ENCODE measurements around the gene KCNH1.
"Not testable (repeated sequence)": the region's sequence is repeated elsewhere in the genome, so short reads cannot be mapped to it uniquely, and the experiment has no call there.

The KCNH1 gene

DNA sequence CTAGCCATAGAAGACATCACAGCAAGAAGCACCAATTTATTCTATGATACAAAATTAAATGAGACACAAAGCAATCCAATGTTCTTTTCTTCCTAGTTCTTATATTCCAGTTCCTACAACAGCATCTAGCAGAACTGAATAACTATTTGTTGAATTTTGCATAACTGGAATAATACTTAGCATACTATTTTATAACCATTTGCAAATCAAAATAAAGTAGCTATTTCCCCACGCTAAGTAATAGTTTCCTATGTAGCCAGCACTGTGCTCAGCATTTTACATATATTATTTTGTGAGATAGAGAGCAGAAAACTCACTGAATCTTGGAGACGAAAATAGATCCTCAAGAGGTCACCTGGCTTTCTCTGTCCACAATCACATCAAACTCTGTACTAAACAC is 42.1 kb downstream of the KCNH1 start:
- H3K9me3 ChIP-seq (ENCODE audit: control insufficient read depth, insufficient read depth, low read length): peaks cover 5% of the 10 kb centered on the region
- no peak overlapping the region for H3K4me3 ChIP-seq (ENCODE audit: low read depth, low read length)
- no peak overlapping the region for H3K9ac ChIP-seq (ENCODE audit: low read depth, low read length)
- no peaks in the 10 kb centered on the region for H3K36me3 ChIP-seq (ENCODE audit: control insufficient read depth, insufficient read depth, low read length)
- H3K27me3 ChIP-seq (ENCODE audit: control insufficient read depth, insufficient read depth, low read length): no peaks in the 10 kb centered on the region
- H3K4me1 ChIP-seq (ENCODE audit: control insufficient read depth, insufficient read depth, low read length): no peaks in the 10 kb centered on the region

DNA sequence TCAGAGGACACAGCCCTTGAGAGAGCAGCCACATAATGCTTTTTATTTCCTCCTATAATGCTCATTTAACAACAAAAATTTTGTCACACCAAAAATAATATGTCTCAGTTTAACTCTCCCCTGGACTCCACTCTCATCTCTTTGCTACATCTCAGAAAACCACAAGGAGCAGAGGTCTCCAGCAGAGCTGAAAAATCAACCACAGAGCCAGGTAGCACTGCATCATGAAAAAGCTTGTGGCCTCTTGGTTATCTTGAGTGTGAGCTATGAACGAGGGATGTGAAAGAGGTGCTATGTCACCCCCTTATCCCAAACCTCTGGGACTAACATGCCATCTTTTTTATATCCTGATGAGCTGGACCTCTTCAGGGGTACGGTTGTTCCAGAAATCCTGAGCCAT is 44.4 kb downstream of the KCNH1 start:
- H3K36me3 ChIP-seq (ENCODE audit: control insufficient read depth, insufficient read depth, low read length): no peaks in the 10 kb centered on the region
- H3K9ac ChIP-seq (ENCODE audit: low read depth, low read length): no peak overlapping the region
- H3K27me3 ChIP-seq (ENCODE audit: control insufficient read depth, insufficient read depth, low read length): no peaks in the 10 kb centered on the region
- peaks cover 5% of the 10 kb centered on the region for H3K9me3 ChIP-seq (ENCODE audit: control insufficient read depth, insufficient read depth, low read length)
- no peak overlapping the region for H3K4me3 ChIP-seq (ENCODE audit: low read depth, low read length)
- no peaks in the 10 kb centered on the region for H3K4me1 ChIP-seq (ENCODE audit: control insufficient read depth, insufficient read depth, low read length)

DNA sequence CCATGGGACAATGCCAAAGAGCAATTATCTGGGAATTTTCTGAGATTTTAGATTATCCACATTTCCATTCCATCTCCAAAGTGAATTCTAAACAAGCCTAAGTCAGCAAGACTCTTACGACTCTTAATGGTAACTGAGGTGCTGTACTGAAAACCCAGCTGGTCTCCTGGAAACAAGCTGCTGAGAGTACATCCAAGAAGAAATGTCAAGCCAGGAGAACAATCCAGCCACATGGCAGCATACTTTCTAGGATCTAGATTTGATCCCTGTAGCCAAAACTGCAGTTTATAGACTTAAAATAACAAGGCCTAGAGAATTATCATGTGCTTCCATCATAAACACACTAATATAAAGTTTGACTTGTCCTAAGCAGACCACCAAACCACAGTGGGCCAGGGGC is 45.8 kb downstream of the KCNH1 start:
- Histone ChIP-seq H3K4me1 (ENCODE audit: control insufficient read depth, insufficient read depth, low read length) (no peaks in the 10 kb centered on the region), H3K4me3 (ENCODE audit: low read depth, low read length) (no peak overlapping the region), H3K9ac (ENCODE audit: low read depth, low read length) (no peak overlapping the region), H3K27me3 (ENCODE audit: control insufficient read depth, insufficient read depth, low read length) (no peaks in the 10 kb centered on the region), H3K36me3 (ENCODE audit: control insufficient read depth, insufficient read depth, low read length) (no peaks in the 10 kb centered on the region), H3K9me3 (ENCODE audit: control insufficient read depth, insufficient read depth, low read length) (no peaks in the 10 kb centered on the region)

DNA sequence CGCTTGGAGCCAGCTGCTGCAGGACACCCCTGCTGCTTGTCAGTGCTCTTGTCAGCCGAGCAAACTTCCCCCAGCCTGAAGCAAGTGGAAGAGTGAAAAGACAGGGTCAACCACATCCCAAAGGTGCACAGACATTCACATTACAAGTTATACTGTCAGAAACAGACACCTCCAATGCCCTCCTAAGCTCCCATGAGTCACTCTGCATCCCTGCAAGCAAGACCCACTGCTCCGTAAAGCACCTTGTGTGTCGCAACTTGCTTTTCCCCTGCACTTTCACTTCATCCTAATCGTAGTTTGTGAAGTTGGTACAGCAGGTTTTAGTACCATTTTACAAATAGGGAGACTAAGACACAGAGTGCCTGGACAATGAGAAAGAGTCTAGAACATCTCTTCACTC is 51.1 kb downstream of the KCNH1 start:
- H3K9me3 ChIP-seq (ENCODE audit: control insufficient read depth, insufficient read depth, low read length): no peaks in the 10 kb centered on the region
- no peaks in the 10 kb centered on the region for H3K27me3 ChIP-seq (ENCODE audit: control insufficient read depth, insufficient read depth, low read length)
- no peak overlapping the region for H3K4me3 ChIP-seq (ENCODE audit: low read depth, low read length)
- no peaks in the 10 kb centered on the region for H3K4me1 ChIP-seq (ENCODE audit: control insufficient read depth, insufficient read depth, low read length)
- H3K36me3 ChIP-seq (ENCODE audit: control insufficient read depth, insufficient read depth, low read length): no peaks in the 10 kb centered on the region
- H3K9ac ChIP-seq (ENCODE audit: low read depth, low read length): no peak overlapping the region

DNA sequence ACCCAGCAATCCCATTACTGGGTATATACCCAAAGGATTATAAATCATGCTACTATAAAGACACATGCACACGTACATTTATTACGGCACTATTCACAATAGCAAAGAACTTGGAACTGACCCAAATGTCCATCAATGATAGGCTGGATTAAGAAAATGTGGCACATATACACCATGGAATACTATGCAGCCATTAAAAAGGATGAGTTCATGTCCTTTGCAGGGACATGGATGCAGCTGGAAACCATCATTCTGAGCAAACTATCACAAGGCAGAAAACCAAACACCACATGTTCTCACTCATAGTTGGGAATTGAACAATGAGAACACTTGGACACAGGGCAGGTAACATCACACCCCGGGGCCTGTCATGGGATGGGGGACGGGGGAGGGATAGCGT is 52.5 kb downstream of the KCNH1 start:
- H3K9ac ChIP-seq (ENCODE audit: low read depth, low read length); H3K4me3 ChIP-seq (ENCODE audit: low read depth, low read length); H3K4me1 ChIP-seq (ENCODE audit: control insufficient read depth, insufficient read depth, low read length); H3K36me3 ChIP-seq (ENCODE audit: control insufficient read depth, insufficient read depth, low read length); H3K9me3 ChIP-seq (ENCODE audit: control insufficient read depth, insufficient read depth, low read length); H3K27me3 ChIP-seq (ENCODE audit: control insufficient read depth, insufficient read depth, low read length): not testable (repeated sequence)

DNA sequence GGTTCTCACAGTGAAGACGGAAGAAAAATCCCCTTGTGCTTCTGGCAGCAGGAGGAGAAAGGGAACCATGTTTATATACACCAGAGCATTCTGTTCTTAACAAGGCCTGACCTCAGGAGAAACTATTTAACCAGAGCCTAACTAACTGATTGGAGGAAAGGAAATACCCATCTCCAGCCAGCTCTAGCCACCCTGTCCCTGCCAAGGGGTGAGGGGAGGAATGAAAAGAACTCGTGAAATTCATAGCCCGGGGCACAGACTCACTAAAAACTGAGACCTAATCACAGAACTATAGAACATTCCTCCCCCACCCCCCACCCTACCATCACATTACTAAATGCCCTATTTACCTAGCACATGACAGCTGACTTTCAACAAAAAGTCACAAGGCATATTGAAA is 65.0 kb downstream of the KCNH1 start:
- H3K9ac ChIP-seq (ENCODE audit: low read depth, low read length): no peak overlapping the region
- no peaks in the 10 kb centered on the region for H3K36me3 ChIP-seq (ENCODE audit: control insufficient read depth, insufficient read depth, low read length)
- no peaks in the 10 kb centered on the region for H3K9me3 ChIP-seq (ENCODE audit: control insufficient read depth, insufficient read depth, low read length)
- H3K4me1 ChIP-seq (ENCODE audit: control insufficient read depth, insufficient read depth, low read length): no peaks in the 10 kb centered on the region
- H3K4me3 ChIP-seq (ENCODE audit: low read depth, low read length): no peak overlapping the region
- no peaks in the 10 kb centered on the region for H3K27me3 ChIP-seq (ENCODE audit: control insufficient read depth, insufficient read depth, low read length)

DNA sequence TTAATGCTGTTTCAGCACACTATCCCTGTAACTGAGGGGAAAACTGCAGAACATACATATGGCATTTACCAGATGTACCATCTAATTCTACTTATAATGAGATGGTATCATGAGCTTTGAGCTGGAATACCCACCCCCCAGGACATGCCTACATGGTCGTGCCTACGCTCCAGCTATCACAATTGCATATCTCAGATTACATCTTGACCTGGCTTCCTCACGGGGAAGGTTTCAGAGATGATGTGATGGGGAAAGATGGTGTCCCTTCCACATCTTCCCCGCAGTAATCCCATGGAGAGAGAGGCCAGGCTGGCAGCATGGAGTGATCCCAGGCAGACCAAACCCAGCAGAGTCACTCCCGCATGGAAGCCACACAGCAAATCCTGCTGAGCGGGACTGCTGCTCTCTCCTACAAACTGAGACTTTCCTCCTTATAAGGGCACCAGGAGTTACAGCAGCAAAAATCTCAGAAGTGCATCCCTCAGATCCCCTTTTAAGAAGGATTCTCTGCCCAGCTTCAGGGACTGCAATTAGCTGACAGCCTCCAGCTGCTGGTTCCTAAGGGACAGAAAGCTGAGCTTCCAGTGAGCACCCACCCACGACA is 67.1 kb downstream of the KCNH1 start:
- Histone ChIP-seq H3K9ac (ENCODE audit: low read depth, low read length) (no peak overlapping the region), H3K36me3 (ENCODE audit: control insufficient read depth, insufficient read depth, low read length) (no peaks in the 10 kb centered on the region), H3K9me3 (ENCODE audit: control insufficient read depth, insufficient read depth, low read length) (no peaks in the 10 kb centered on the region), H3K27me3 (ENCODE audit: control insufficient read depth, insufficient read depth, low read length) (no peaks in the 10 kb centered on the region), H3K4me1 (ENCODE audit: control insufficient read depth, insufficient read depth, low read length) (no peaks in the 10 kb centered on the region), H3K4me3 (ENCODE audit: low read depth, low read length) (no peak overlapping the region)

DNA sequence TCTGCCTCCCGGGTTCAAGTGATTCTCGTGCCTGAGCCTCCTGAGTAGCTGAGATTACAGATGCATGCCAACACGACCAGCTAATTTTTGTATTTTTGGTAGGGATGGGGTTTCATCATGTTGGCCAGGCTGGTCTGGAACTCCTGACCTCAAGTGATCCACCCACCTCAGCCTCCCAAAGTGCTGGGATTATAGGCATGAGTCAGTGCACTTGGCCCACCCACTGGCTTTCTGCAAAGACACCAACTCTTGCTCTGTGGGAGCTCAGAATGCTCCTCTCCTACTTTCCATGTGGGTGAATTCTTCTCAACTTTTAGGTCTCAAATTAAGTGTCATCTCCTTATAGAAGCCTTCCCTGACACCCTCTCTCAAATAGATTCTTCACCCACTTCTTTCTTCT is 92.1 kb downstream of the KCNH1 start:
- not testable (repeated sequence) for H3K4me1 ChIP-seq (ENCODE audit: control insufficient read depth, insufficient read depth, low read length); H3K36me3 ChIP-seq (ENCODE audit: control insufficient read depth, insufficient read depth, low read length); H3K9ac ChIP-seq (ENCODE audit: low read depth, low read length); H3K27me3 ChIP-seq (ENCODE audit: control insufficient read depth, insufficient read depth, low read length); H3K9me3 ChIP-seq (ENCODE audit: control insufficient read depth, insufficient read depth, low read length); H3K4me3 ChIP-seq (ENCODE audit: low read depth, low read length)

DNA sequence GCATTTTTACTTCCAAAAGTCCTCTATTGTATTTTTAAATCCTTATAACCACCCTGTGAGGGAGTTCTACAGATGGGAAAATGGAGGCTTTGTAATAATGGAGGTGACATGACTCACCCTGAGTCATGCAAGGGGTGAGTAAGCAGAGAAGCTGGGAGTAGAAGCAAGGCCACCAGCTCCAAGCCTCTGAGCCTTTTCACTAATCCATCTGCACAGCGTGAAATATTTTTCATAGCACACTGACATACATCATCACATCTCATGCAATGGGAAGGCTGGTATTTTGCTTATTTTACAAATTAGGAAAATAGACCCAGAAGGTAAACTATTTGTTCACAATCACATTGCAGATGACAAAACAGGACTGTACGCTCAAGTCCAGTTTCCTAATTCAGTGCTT is 96.9 kb downstream of the KCNH1 start:
- no peaks in the 10 kb centered on the region for H3K4me1 ChIP-seq (ENCODE audit: control insufficient read depth, insufficient read depth, low read length)
- no peaks in the 10 kb centered on the region for H3K9me3 ChIP-seq (ENCODE audit: control insufficient read depth, insufficient read depth, low read length)
- H3K4me3 ChIP-seq (ENCODE audit: low read depth, low read length): no peak overlapping the region

DNA sequence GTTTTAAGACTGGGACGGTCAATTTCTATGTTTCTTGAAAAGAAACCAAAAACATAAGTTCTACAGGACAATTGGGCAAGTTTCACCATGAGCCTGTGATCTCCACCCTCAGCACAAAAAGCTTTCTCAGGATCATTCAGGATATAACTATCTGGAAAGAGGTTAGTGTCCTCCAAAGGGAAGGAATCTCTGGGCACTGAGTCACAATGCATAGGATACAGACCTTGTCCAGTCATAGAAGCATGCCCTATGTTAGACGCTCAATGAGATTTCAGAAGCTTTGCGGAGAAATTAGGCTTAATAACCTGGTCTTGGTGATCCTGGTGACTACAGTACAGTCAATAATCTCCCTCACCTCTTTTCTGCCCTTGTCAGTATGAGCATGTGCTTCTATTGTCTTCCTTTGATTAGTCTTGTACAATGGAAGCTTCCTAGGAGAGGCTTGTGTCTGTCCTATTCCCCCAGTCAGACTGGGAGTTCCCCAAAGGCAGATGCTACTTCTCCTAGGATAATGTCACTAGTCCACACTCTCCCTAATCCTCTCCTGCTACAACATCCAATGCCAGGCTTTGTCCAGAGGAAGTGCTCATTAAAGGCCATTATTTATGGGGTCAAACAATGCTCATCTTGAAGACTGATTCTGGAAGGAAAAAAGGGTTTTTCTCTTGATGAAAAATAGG is 97.4 kb downstream of the KCNH1 start:
- H3K4me3 ChIP-seq (ENCODE audit: low read depth, low read length): no peak overlapping the region
- no peaks in the 10 kb centered on the region for H3K27me3 ChIP-seq (ENCODE audit: control insufficient read depth, insufficient read depth, low read length)
- no peaks in the 10 kb centered on the region for H3K9me3 ChIP-seq (ENCODE audit: control insufficient read depth, insufficient read depth, low read length)
- no peaks in the 10 kb centered on the region for H3K36me3 ChIP-seq (ENCODE audit: control insufficient read depth, insufficient read depth, low read length)
- H3K9ac ChIP-seq (ENCODE audit: low read depth, low read length): no peak overlapping the region
- H3K4me1 ChIP-seq (ENCODE audit: control insufficient read depth, insufficient read depth, low read length): no peaks in the 10 kb centered on the region

More for the DNA sequence above, 96.9 kb downstream of the KCNH1 start:
- H3K9ac ChIP-seq (ENCODE audit: low read depth, low read length): no peak overlapping the region
- no peaks in the 10 kb centered on the region for H3K27me3 ChIP-seq (ENCODE audit: control insufficient read depth, insufficient read depth, low read length)
- H3K36me3 ChIP-seq (ENCODE audit: control insufficient read depth, insufficient read depth, low read length): no peaks in the 10 kb centered on the region

DNA sequence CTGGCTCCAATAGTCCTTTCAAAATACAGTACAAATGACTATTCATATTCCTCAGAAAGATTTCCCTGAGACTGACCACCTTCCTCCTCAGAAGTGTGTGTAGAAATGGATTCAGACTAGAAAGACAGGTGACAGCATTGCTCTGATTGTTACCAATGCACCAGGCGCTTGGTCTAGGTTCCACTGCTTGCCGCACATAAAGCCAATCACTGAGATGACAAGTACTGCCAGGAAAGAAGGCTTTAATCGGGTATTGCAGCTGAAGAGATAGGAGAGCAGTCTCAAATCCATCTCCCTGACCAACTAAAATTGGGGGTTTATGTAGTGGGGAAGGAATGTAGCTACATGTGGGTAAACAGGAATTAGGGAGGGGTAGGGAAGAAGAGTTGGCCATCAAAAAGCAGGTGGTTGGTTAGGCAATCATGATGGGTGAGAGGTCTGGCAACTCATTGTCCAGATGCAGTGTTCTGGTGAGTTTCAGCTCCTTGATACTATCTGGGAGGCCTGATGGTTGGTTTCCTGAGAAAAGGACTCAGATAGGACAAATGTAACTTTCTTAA is 98.0 kb downstream of the KCNH1 start:
- H3K27me3 ChIP-seq (ENCODE audit: control insufficient read depth, insufficient read depth, low read length): no peaks in the 10 kb centered on the region
- no peaks in the 10 kb centered on the region for H3K36me3 ChIP-seq (ENCODE audit: control insufficient read depth, insufficient read depth, low read length)
- H3K9ac ChIP-seq (ENCODE audit: low read depth, low read length): no peak overlapping the region
- H3K9me3 ChIP-seq (ENCODE audit: control insufficient read depth, insufficient read depth, low read length): no peaks in the 10 kb centered on the region
- no peak overlapping the region for H3K4me3 ChIP-seq (ENCODE audit: low read depth, low read length)
- no peaks in the 10 kb centered on the region for H3K4me1 ChIP-seq (ENCODE audit: control insufficient read depth, insufficient read depth, low read length)

DNA sequence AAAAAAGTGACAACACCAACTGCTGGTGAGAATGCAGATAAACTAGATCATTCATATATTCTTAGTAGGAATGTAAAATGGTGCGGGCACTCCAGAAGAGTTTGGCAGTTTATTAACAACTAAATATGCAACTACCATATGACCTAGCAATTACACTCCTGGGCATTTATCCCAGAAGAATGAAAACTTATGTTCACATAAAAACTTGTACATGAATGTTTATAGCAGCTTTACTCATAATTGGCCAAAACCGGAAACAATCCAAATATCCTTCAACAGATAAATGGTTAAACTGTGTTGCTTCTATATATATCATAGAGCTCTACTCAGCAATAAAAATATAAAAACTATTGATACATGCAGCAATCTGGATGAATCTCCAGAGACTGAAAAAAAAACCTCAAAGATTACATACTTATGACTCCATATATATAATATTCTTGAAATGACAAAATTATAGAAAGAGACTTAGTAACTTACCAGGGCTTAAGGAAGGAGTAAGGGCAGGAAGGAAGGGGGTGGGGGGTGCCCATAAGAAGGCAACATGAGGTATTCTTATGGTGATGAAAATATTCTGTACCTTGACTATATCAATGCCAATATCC is 99.9 kb downstream of the KCNH1 start:
- no peak overlapping the region for H3K9ac ChIP-seq (ENCODE audit: low read depth, low read length)
- no peaks in the 10 kb centered on the region for H3K36me3 ChIP-seq (ENCODE audit: control insufficient read depth, insufficient read depth, low read length)
- H3K4me1 ChIP-seq (ENCODE audit: control insufficient read depth, insufficient read depth, low read length): no peaks in the 10 kb centered on the region
- H3K27me3 ChIP-seq (ENCODE audit: control insufficient read depth, insufficient read depth, low read length): no peaks in the 10 kb centered on the region
- no peak overlapping the region for H3K4me3 ChIP-seq (ENCODE audit: low read depth, low read length)
- H3K9me3 ChIP-seq (ENCODE audit: control insufficient read depth, insufficient read depth, low read length): no peaks in the 10 kb centered on the region

All from iPS-15b (cell line).